Osteoblast (primary cell): ENCODE measurements around the gene DOK4. TPM values are rescaled to one million over a fixed set of nuclear protein-coding genes. Genes with fewer than 3 reads are reported as not detected.

Source experiments
- DNase-seq: peaks from one replicate; pipeline ENCODE4 v3.0.0; 2011; ENCODE audit warnings: low spot score, mixed read lengths; ENCODE audit not compliant: insufficient read length; ENCODE audit errors: missing footprints
- H2AFZ ChIP-seq: 2 replicates; pipeline ENCODE4 v1.6.0; 2011; ENCODE audit warnings: mild to moderate bottlenecking, low read length
- H3K27ac ChIP-seq: 2 replicates; pipeline ENCODE4 v1.5.1; 2011; ENCODE audit warnings: mild to moderate bottlenecking, low read depth, low read length, moderate library complexity
- H3K27me3 ChIP-seq: 2 replicates; pipeline ENCODE4 v1.6.0; 2012; ENCODE audit warnings: mild to moderate bottlenecking, control low read depth, inconsistent platforms, low read length, moderate library complexity; ENCODE audit not compliant: insufficient read depth
- H3K36me3 ChIP-seq: 2 replicates; pipeline ENCODE4 v1.5.1; 2011; ENCODE audit warnings: mild to moderate bottlenecking, low read length, control low read depth, moderate library complexity; ENCODE audit not compliant: insufficient read depth
- H3K4me1 ChIP-seq: 2 replicates; pipeline ENCODE4 v1.5.1; 2011; ENCODE audit warnings: mild to moderate bottlenecking, low read length, control low read depth, moderate library complexity; ENCODE audit not compliant: insufficient read depth
- H3K4me2 ChIP-seq: 2 replicates; pipeline ENCODE4 v1.6.0; 2011; ENCODE audit warnings: mild to moderate bottlenecking, low read length; ENCODE audit not compliant: insufficient read depth
- H3K4me3 ChIP-seq: fragments of 200-600 bp; sonication (generic); 3 replicates; pipeline ENCODE4 v1.5.1; 2012; ENCODE audit warnings: mild to moderate bottlenecking, low read length, inconsistent platforms; ENCODE audit not compliant: insufficient read depth
- H3K79me2 ChIP-seq: 2 replicates; pipeline ENCODE4 v1.6.0; 2012; ENCODE audit warnings: mild to moderate bottlenecking, low read length, control low read depth, inconsistent platforms; ENCODE audit not compliant: insufficient read depth
- H3K9me3 ChIP-seq: 2 replicates; pipeline ENCODE4 v1.5.1; 2011; ENCODE audit warnings: low read depth, low read length, control low read depth
- H4K20me1 ChIP-seq: 2 replicates; pipeline ENCODE4 v1.6.0; 2012; ENCODE audit warnings: mild to moderate bottlenecking, low read length, control low read depth; ENCODE audit not compliant: insufficient read depth
- total RNA-seq: library from RNA; depleted of rRNA; stranded (reverse); fragments of >200 nt; gene quantifications from 2 replicates; pipeline ENCODE4 v1.2.3, GENCODE V29; 2012
- TF ChIP-seq, protein P1 (sequence below): IDR thresholded peaks from 2 replicates; pipeline ENCODE4 v1.5.1; 2011; ENCODE audit warnings: mild to moderate bottlenecking, low read depth, low read length, moderate library complexity; ENCODE audit errors: extremely low read depth

Gene DOK4
- total RNA-seq, 1 donor: 29.0 TPM

DNA sequence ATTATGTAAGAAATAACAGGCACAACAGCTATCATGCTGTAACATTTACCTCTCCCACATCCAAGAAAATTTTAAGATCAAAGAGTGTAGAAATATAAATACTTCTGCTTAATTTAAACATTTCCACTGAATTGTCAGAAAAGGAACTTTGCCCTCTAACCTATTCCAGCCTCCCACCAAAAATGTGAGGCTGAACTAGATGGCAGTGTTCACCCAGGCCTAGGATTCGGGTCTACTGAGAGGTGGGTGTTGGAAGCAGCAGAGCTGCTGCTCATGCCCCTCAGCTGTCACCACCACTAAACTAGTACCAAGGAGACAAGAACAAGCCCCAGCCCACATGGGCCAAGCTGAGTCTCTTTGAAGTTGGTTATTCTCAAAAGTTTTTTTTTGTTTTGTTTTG, 50.5 kb downstream of the DOK4 start:
- TF ChIP-seq, protein P1, sequence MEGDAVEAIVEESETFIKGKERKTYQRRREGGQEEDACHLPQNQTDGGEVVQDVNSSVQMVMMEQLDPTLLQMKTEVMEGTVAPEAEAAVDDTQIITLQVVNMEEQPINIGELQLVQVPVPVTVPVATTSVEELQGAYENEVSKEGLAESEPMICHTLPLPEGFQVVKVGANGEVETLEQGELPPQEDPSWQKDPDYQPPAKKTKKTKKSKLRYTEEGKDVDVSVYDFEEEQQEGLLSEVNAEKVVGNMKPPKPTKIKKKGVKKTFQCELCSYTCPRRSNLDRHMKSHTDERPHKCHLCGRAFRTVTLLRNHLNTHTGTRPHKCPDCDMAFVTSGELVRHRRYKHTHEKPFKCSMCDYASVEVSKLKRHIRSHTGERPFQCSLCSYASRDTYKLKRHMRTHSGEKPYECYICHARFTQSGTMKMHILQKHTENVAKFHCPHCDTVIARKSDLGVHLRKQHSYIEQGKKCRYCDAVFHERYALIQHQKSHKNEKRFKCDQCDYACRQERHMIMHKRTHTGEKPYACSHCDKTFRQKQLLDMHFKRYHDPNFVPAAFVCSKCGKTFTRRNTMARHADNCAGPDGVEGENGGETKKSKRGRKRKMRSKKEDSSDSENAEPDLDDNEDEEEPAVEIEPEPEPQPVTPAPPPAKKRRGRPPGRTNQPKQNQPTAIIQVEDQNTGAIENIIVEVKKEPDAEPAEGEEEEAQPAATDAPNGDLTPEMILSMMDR: no peak
- Histone ChIP-seq H4K20me1 (no peaks in the 10 kb centered on the region), H3K4me3 (no peak overlapping the region), H3K27ac (no peak overlapping the region), H2AFZ (no peak overlapping the region), H3K9me3 (no peaks in the 10 kb centered on the region), H3K36me3 (peaks cover 77% of the 10 kb centered on the region), H3K4me1 (no peaks in the 10 kb centered on the region), H3K4me2 (no peak overlapping the region), H3K79me2 (peaks cover 6% of the 10 kb centered on the region), H3K27me3 (no peaks in the 10 kb centered on the region)
- DNase-seq: no peak

DNA sequence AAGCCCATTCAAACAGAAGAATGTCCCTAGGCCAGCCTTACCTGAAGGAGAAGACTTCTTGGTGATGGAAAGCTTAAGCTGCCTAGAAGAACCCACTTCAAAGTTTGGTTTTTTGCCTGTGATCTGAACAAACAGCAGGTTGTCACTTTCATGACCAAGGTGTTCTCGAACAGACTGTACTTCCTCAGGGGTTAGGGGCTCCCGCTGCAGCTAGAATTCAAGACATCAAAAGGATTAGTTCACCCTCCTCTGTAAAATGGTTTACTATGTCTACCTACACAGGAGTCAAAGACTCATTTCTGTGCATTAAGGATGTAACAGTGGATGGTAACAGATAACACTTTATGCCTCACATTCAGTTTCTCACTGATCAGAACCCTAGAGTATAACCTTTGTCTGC, 52.3 kb downstream of the DOK4 start:
- Histone ChIP-seq H3K36me3 (peaks cover 83% of the 10 kb centered on the region), H4K20me1 (no peaks in the 10 kb centered on the region), H3K27me3 (no peaks in the 10 kb centered on the region), H3K4me1 (no peaks in the 10 kb centered on the region), H2AFZ (no peak overlapping the region), H3K79me2 (peaks cover 1% of the 10 kb centered on the region), H3K4me2 (no peak overlapping the region), H3K27ac (no peak overlapping the region), H3K9me3 (no peaks in the 10 kb centered on the region), H3K4me3 (no peak overlapping the region)
- no peak for DNase-seq
- TF ChIP-seq, protein P1: no peak

DNA sequence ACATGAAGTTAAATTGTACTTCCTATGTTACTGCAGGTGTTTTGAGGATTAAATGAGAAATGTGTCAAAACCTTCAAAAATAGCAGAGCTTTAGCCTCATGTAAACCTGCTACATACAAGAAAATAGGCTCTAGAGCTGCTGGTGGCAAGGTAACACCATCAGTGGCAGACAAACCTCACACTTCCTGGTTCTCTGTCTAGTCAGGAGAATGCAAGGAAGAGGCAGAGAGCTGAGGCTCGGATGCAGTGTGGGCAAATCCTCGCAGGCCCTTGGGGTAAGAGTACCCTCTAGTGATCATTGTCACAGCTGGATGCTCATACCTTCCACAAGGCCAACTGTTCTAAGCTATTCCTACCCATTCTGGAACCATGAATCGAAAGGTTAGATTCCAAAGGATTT, 53.3 kb downstream of the DOK4 start:
- no peaks in the 10 kb centered on the region for H4K20me1 ChIP-seq
- H3K9me3 ChIP-seq: no peaks in the 10 kb centered on the region
- H3K36me3 ChIP-seq: peaks cover 80% of the 10 kb centered on the region
- no peaks in the 10 kb centered on the region for H3K27me3 ChIP-seq
- H3K79me2 ChIP-seq: no peaks in the 10 kb centered on the region
- TF ChIP-seq, protein P1: no peak
- no peak overlapping the region for H3K4me2 ChIP-seq
- no peak overlapping the region for H2AFZ ChIP-seq
- no peak overlapping the region for H3K4me3 ChIP-seq
- H3K4me1 ChIP-seq: no peaks in the 10 kb centered on the region
- no peak overlapping the region for H3K27ac ChIP-seq
- DNase-seq: no peak

DNA sequence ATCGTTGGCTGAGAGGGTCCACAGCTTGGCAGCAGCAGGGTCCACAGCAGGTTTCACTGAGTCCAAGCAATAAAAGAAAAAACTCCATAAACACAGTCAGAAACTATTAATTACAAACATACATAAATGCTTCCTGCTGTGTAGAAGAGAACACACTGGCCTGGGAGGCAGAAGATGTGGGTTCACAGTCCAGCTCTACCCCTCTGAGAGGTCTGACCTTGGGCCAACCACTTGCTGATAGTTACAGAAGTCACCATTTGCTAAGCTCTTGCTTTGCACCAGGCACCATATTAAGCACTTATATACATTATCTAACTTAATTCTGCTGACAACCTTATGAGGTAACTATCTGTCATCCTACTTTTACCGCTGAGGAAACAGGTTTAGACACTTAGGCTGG, 53.8 kb downstream of the DOK4 start:
- no peaks in the 10 kb centered on the region for H3K27me3 ChIP-seq
- H3K27ac ChIP-seq: no peak overlapping the region
- TF ChIP-seq, protein P1: no peak
- H3K4me3 ChIP-seq: no peak overlapping the region
- no peaks in the 10 kb centered on the region for H3K4me1 ChIP-seq
- no peaks in the 10 kb centered on the region for H3K9me3 ChIP-seq
- H2AFZ ChIP-seq: no peak overlapping the region
- no peak for DNase-seq
- no peaks in the 10 kb centered on the region for H4K20me1 ChIP-seq
- H3K36me3 ChIP-seq: peaks cover 81% of the 10 kb centered on the region
- H3K79me2 ChIP-seq: no peaks in the 10 kb centered on the region
- H3K4me2 ChIP-seq: no peak overlapping the region
